Naive thymus-derived CD4-positive, alpha-beta T cell (primary cell): ENCODE measurements around the gene GPR37. TPM values are rescaled to one million over a fixed set of nuclear protein-coding genes. Genes with fewer than 3 reads are reported as not detected.

Experiments used
- ATAC-seq: fragments of 150-1000 bp; cut with Tn5 transposase; 2 replicates; pipeline ENCODE4 v1.10.0; 2021; ENCODE audit warnings: mild to moderate bottlenecking, moderate library complexity
- CTCF ChIA-PET: fragments of 350-600 bp; sonication (Branson Sonifier 250); formaldehyde crosslinking; loops from one replicate; lab custom pipeline; 2021; ENCODE audit warnings: antibody characterized with exemption; lab: Charles Lee
- POLR2A ChIA-PET: fragments of 350-600 bp; sonication (Branson Sonifier 250); formaldehyde crosslinking; loops from one replicate; lab custom pipeline; 2021; ENCODE audit warnings: antibody characterized with exemption, inconsistent platforms; lab: Charles Lee
- DNase-seq, 9 donors: peaks; one replicate each; pipeline versions ENCODE4 v3.0.0 to v3.0.0-alpha.2; 2020 to 2022; ENCODE audit warnings: mixed read lengths in 1 of 9
- H3K27ac ChIP-seq: one replicate; pipeline ENCODE4 v1.7.0; 2013; ENCODE audit warnings: mild to moderate bottlenecking, low read depth, low read length, moderate library complexity
- H3K27me3 ChIP-seq, 2 donors: one replicate each; pipeline ENCODE4 v1.7.0; 2013; ENCODE audit warnings: low read length in 2 of 2, mild to moderate bottlenecking in 2 of 2, moderate library complexity in 2 of 2; ENCODE audit not compliant: control insufficient read depth in 2 of 2, insufficient read depth in 2 of 2
- H3K36me3 ChIP-seq, 3 experiments: 1 replicate in 2 of 3; 2 replicates in 1 of 3; pipeline ENCODE4 v1.7.0; 2013; ENCODE audit warnings: low read length in 3 of 3, mild to moderate bottlenecking in 3 of 3, moderate library complexity in 1 of 3; ENCODE audit not compliant: insufficient read depth in 3 of 3, control insufficient read depth in 2 of 3
- H3K4me1 ChIP-seq, 2 donors: one replicate each; pipeline ENCODE4 v1.7.0; 2013; ENCODE audit warnings: low read length in 2 of 2, mild to moderate bottlenecking in 2 of 2, moderate library complexity in 1 of 2; ENCODE audit not compliant: control insufficient read depth in 2 of 2, insufficient read depth in 2 of 2
- H3K4me3 ChIP-seq: 2 replicates; pipeline ENCODE4 v1.7.0; 2013; ENCODE audit warnings: mild to moderate bottlenecking, low read length
- H3K9me3 ChIP-seq, 3 experiments: 1 replicate in 2 of 3; 2 replicates in 1 of 3; pipeline ENCODE4 v1.7.0; 2013; ENCODE audit warnings: low read length in 3 of 3; ENCODE audit not compliant: control insufficient read depth in 2 of 3
- H3K27ac Mint-ChIP-seq, 9 donors: one replicate each; pipeline ENCODE4 v1.8.0; 2020 to 2022; ENCODE audit warnings: mixed read lengths in 9 of 9, mild to moderate bottlenecking in 8 of 9, moderate library complexity in 5 of 9, inconsistent platforms in 2 of 9
- H3K27me3 Mint-ChIP-seq, 5 donors: one replicate each; pipeline ENCODE4 v1.8.0; 2021 to 2022; ENCODE audit warnings: mixed read lengths in 5 of 5, mild to moderate bottlenecking in 1 of 5
- H3K36me3 Mint-ChIP-seq, 5 donors: one replicate each; pipeline ENCODE4 v1.8.0; 2020 to 2022; ENCODE audit warnings: mixed read lengths in 5 of 5, mild to moderate bottlenecking in 3 of 5, inconsistent platforms in 1 of 5
- H3K4me1 Mint-ChIP-seq, 7 donors: one replicate each; pipeline ENCODE4 v1.8.0; 2020 to 2022; ENCODE audit warnings: mixed read lengths in 7 of 7, mild to moderate bottlenecking in 3 of 7, inconsistent platforms in 1 of 7
- H3K4me3 Mint-ChIP-seq, 10 donors: one replicate each; pipeline ENCODE4 v1.8.0; 2020 to 2022; ENCODE audit warnings: mild to moderate bottlenecking in 10 of 10, mixed read lengths in 10 of 10, moderate library complexity in 6 of 10, inconsistent platforms in 2 of 10
- H3K9me3 Mint-ChIP-seq, 11 donors: one replicate each; pipeline ENCODE4 v1.8.0; 2020 to 2022; ENCODE audit warnings: mixed read lengths in 11 of 11, mild to moderate bottlenecking in 4 of 11, inconsistent platforms in 1 of 11, moderate library complexity in 1 of 11
- intact Hi-C, 2 donors: fragments of 100-400 bp; cut with micrococcal nuclease; formaldehyde crosslinking; loops; one replicate each; pipeline ENCODE4 v1.15.1; 2023
- polyA plus RNA-seq, 2 donors: library from polyadenylated mRNA; unstranded; fragments of 300-500 nt; fragmentation: Illumina TruSeq; gene quantifications; one replicate each; pipeline ENCODE4 v1.2.3, GENCODE V29; 2021
- total RNA-seq, 6 experiments: library from RNA in 5 of 6; stranded (reverse) in 5 of 6; gene quantifications; 1 replicate in 5 of 6; 2 replicates in 1 of 6; pipeline ENCODE4 v1.2.3 and lab custom pipeline; 2021 to 2026

GPR37 gene
- total and polyA plus RNA-seq, 7 experiments from 2014 or later = not detected

DNA sequence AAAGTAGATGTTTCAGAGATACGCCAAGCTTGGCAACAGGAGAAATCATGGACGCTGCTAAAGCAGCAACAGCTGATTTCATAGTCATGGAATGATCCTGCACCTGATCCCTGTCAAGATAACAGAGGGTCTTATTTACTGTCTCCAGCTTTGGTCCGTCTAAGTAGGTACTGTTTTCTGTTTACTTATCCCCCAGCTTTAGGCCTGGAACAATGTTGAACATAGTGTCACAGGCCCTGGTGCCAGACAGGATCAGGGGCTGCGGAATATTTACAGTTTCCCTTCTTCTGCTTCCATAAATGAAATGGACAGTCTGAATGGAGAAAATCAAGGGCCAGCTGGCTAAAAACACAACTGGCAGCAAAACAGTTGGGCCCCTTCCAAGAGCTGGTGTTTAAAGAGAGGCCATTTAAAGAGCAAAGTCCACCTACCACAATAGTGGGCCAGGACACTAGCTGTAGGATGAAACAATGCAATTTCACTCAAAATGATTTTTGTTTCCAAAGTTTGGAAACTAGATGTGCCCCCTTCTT, 2.9 kb downstream of the GPR37 start:
- no peaks in the 10 kb centered on the region for H3K9me3 ChIP-seq
- H3K27me3 ChIP-seq = no peaks in the 10 kb centered on the region
- H3K9me3 Mint-ChIP-seq = peaks cover 0 to 13% (median 0%) of the 10 kb centered on the region in 11 donors
- ChIA-PET POLR2A (no interaction called here), CTCF (no interaction called here)
- peaks cover 0 to 9% of the 10 kb centered on the region in 2 donors for H3K4me1 ChIP-seq
- no peak overlapping the region for H3K27ac ChIP-seq
- DNase-seq = no peak
- H3K36me3 Mint-ChIP-seq = peaks cover 0 to 6% (median 0%) of the 10 kb centered on the region in 5 donors
- no peaks in the 10 kb centered on the region for H3K36me3 ChIP-seq
- H3K4me3 ChIP-seq = no peak overlapping the region
- H3K4me3 Mint-ChIP-seq = peak overlapping the region in 3 of 10 donors; percentile 80 to 93 (median 88)
- no peak for ATAC-seq
- H3K27me3 Mint-ChIP-seq = peaks cover 57 to 68% (median 62%) of the 10 kb centered on the region in 5 donors
- no peak overlapping the region for H3K27ac Mint-ChIP-seq
- H3K4me1 Mint-ChIP-seq = peaks cover 9 to 22% (median 16%) of the 10 kb centered on the region in 7 donors
- intact Hi-C loops = no loop called here

DNA sequence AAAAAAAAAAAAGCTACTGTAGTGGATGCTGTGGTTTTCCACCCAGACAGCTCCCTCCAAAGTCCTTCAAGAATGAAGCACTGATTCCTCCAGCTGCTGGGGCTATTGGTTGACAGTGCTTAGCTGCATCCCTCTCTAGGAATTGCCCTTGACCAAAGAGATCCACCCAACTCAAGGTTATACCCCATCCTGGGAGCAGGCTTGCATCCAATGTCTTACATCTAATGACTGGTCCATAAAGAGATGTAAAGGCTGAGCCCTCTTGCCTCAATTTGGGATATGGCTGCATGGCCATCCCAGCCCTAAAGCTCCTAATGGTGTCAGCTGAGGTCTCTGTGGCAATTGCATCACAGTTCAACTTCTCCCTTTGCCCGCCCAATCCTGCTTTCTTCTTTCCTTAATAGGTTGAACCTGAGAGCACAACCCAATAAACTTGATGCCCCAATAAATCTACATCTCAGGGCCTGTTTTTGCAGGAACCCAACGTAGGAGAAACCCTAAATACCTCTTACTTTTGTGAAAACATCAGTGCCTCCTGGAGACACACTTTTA, 4.4 kb downstream of the GPR37 start:
- ATAC-seq = no peak
- CTCF ChIA-PET = interaction anchor here (0.6 kb wide), 1 partner anchor 12 kb away, joined by 3 read pairs; no protein-coding TSS in a partner anchor
- Histone ChIP-seq H3K4me3 (no peak overlapping the region), H3K27me3 (no peaks in the 10 kb centered on the region), H3K4me1 (peaks cover 0 to 9% of the 10 kb centered on the region in 2 donors), H3K27ac (no peak overlapping the region), H3K36me3 (no peaks in the 10 kb centered on the region), H3K9me3 (no peaks in the 10 kb centered on the region)
- Mint-ChIP-seq H3K36me3 (peaks cover 0 to 6% (median 0%) of the 10 kb centered on the region in 5 donors), H3K9me3 (peaks cover 0 to 13% (median 0%) of the 10 kb centered on the region in 11 donors), H3K4me3 (no peak overlapping the region), H3K27me3 (peaks cover 48 to 64% (median 52%) of the 10 kb centered on the region in 5 donors), H3K27ac (no peak overlapping the region), H3K4me1 (peaks cover 9 to 22% (median 16%) of the 10 kb centered on the region in 7 donors)
- POLR2A ChIA-PET = no interaction called here
- intact Hi-C loops = no loop called here
- DNase-seq = no peak

DNA sequence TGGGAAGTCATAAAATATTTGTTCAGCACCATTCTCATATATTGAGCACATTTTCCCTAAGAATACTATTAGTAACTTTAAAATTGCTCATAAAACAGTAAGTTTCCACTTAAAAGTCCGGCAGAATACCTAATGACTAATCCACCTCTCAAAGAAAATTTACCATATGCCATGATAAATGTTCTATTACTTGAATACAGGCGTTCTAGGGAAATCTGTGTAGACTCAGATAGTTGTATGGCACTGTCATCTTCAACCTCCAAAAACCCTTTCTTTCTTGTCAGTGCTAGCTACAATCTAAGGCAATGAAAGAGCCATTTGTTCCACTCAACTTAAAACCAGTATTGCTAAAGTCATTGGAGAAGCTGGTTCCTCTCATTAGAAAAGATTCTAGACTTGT, 7.3 kb downstream of the GPR37 start:
- no peaks in the 10 kb centered on the region for H3K36me3 ChIP-seq
- Mint-ChIP-seq H3K27ac (no peak overlapping the region), H3K9me3 (peaks cover 0 to 9% (median 0%) of the 10 kb centered on the region in 11 donors), H3K27me3 (peaks cover 35 to 47% (median 45%) of the 10 kb centered on the region in 5 donors), H3K4me3 (no peak overlapping the region), H3K36me3 (peaks cover 0 to under 1% (median 0%) of the 10 kb centered on the region in 5 donors), H3K4me1 (peaks cover 0 to 5% (median 0%) of the 10 kb centered on the region in 7 donors)
- POLR2A ChIA-PET = no interaction called here
- CTCF ChIA-PET = no interaction called here
- no peak overlapping the region for H3K27ac ChIP-seq
- no peak overlapping the region for H3K4me3 ChIP-seq
- DNase-seq = no peak
- no peaks in the 10 kb centered on the region for H3K4me1 ChIP-seq
- intact Hi-C loops = no loop called here
- no peak for ATAC-seq
- H3K9me3 ChIP-seq = no peaks in the 10 kb centered on the region
- no peaks in the 10 kb centered on the region for H3K27me3 ChIP-seq

DNA sequence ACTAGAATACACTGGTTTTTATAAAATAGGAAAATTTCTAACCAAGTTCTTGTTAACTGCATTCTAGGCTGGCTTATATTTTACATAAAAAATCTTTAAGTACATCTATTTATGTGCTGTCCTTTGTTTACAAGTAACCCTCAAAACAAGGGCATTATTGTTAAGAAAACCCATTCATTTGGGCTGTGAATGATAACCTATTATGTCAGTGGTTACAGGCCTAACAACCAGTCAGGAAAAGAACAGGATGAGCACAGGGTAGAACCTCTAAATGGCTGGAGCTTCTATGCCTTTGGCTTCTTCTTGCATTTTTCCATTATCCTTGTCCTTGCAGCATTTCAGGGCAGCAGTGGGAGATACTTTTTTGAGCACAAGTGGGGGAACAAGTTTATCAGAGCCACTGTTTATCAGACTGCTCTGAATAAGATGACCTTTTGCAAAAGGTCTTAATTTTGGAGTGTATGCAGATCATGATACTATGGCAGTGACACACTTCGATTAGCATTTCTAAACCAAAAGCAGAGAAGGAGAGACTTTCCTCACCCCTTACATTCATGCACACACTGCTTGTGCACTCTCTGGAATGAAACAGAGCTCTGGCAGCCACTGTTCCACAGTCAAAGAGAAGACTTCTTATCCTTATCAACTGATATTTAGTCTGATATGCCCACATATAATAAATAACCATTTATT, 10.9 kb downstream of the GPR37 start:
- intact Hi-C loops = no loop called here
- DNase-seq = no peak
- CTCF ChIA-PET = no interaction called here

GRCh38 chr7:124752310-124752709, 13.3 kb downstream of the GPR37 start:
- no peak overlapping the region for H3K4me3 Mint-ChIP-seq
- no peak for ATAC-seq
- intact Hi-C loops = no loop called here
- Histone ChIP-seq H3K4me3 (no peak overlapping the region), H3K36me3 (no peaks in the 10 kb centered on the region), H3K27ac (no peak overlapping the region), H3K27me3 (no peaks in the 10 kb centered on the region), H3K9me3 (no peaks in the 10 kb centered on the region), H3K4me1 (no peaks in the 10 kb centered on the region)
- DNase-seq = no peak
- H3K27me3 Mint-ChIP-seq = peaks cover 8 to 35% (median 23%) of the 10 kb centered on the region in 5 donors
- no peak overlapping the region for H3K27ac Mint-ChIP-seq
- H3K9me3 Mint-ChIP-seq = peaks cover 0 to 1% (median 0%) of the 10 kb centered on the region in 11 donors
- no peaks in the 10 kb centered on the region for H3K36me3 Mint-ChIP-seq
- CTCF ChIA-PET = no interaction called here
- H3K4me1 Mint-ChIP-seq = no peaks in the 10 kb centered on the region
- POLR2A ChIA-PET = no interaction called here

More for the DNA sequence above, 10.9 kb downstream of the GPR37 start:
- H3K4me3 Mint-ChIP-seq = no peak overlapping the region
- H3K4me1 Mint-ChIP-seq = no peaks in the 10 kb centered on the region
- H3K9me3 ChIP-seq = no peaks in the 10 kb centered on the region
- H3K36me3 ChIP-seq = no peaks in the 10 kb centered on the region
- no peak overlapping the region for H3K27ac Mint-ChIP-seq
- H3K27me3 ChIP-seq = no peaks in the 10 kb centered on the region
- POLR2A ChIA-PET = no interaction called here
- H3K4me3 ChIP-seq = no peak overlapping the region
- H3K27ac ChIP-seq = no peak overlapping the region
- ATAC-seq = no peak
- H3K36me3 Mint-ChIP-seq = no peaks in the 10 kb centered on the region
- H3K9me3 Mint-ChIP-seq = peaks cover 0 to 5% (median 0%) of the 10 kb centered on the region in 11 donors
- H3K4me1 ChIP-seq = no peaks in the 10 kb centered on the region
- peaks cover 11 to 41% (median 20%) of the 10 kb centered on the region in 5 donors for H3K27me3 Mint-ChIP-seq

- Histone ChIP-seq H3K4me1 (no peaks in the 10 kb centered on the region), H3K4me3 (no peak overlapping the region), H3K9me3 (no peaks in the 10 kb centered on the region), H3K27me3 (no peaks in the 10 kb centered on the region), H3K36me3 (no peaks in the 10 kb centered on the region), H3K27ac (no peak overlapping the region)
- Mint-ChIP-seq H3K4me3 (no peak overlapping the region), H3K4me1 (no peaks in the 10 kb centered on the region), H3K27ac (no peak overlapping the region), H3K36me3 (no peaks in the 10 kb centered on the region), H3K9me3 (peaks cover 0 to 1% (median 0%) of the 10 kb centered on the region in 11 donors), H3K27me3 (peaks cover 4 to 38% (median 19%) of the 10 kb centered on the region in 5 donors)
- CTCF ChIA-PET = no interaction called here
- intact Hi-C loops = no loop called here
- ATAC-seq (no peak), DNase-seq (no peak)
- POLR2A ChIA-PET = no interaction called here
Observed at GRCh38 chr7:124751027-124751426, 14.6 kb downstream of the GPR37 start.
